GM12874 (cell line): ENCODE results near the gene MAP2K2.

Source experiments
- CTCF ChIP-seq: IDR thresholded peaks from 2 replicates; pipeline ENCODE4 v1.5.1; 2011; ENCODE audit warnings: low read depth, mild to moderate bottlenecking, control low read depth, low read length, moderate library complexity; ENCODE audit not compliant: insufficient read depth

The MAP2K2 gene

GRCh38 chr19:4044990-4045465, 78.9 kb downstream of the MAP2K2 start:
- no peak for TF ChIP-seq CTCF

GRCh38 chr19:4043966-4044715, 79.8 kb downstream of the MAP2K2 start:
- no peak for TF ChIP-seq CTCF

GRCh38 chr19:4043401-4043800, 80.5 kb downstream of the MAP2K2 start:
- TF ChIP-seq CTCF, result no peak

- no peak for TF ChIP-seq CTCF
Observed at GRCh38 chr19:4042731-4043082, 81.2 kb downstream of the MAP2K2 start.

GRCh38 chr19:4042064-4042730, 81.7 kb downstream of the MAP2K2 start:
- no peak for TF ChIP-seq CTCF
